Measurements from ENCODE around the gene MS4A2.
"Not testable (repeated sequence)": the region's sequence is repeated elsewhere in the genome, so short reads cannot be mapped to it uniquely, and the experiment has no call there.

The MS4A2 gene

GRCh38 chr11:60122414-60123036 lies 34.1 kb downstream of the MS4A2 start:
- H3K27ac Mint-ChIP-seq, result no peak overlapping the region
- H3K27me3 Mint-ChIP-seq, result no peaks in the 10 kb centered on the region
- no peaks in the 10 kb centered on the region for H3K36me3 Mint-ChIP-seq
- no peaks in the 10 kb centered on the region for H3K9me3 Mint-ChIP-seq
- CTCF ChIA-PET, result no interaction called here
- DNase-seq, result no peak
- no peak overlapping the region for H3K4me3 Mint-ChIP-seq
- no peaks in the 10 kb centered on the region for H3K4me1 Mint-ChIP-seq

- no peaks in the 10 kb centered on the region for H3K36me3 Mint-ChIP-seq
- CTCF ChIA-PET, result no interaction called here
- H3K27me3 Mint-ChIP-seq, result no peaks in the 10 kb centered on the region
- no peaks in the 10 kb centered on the region for H3K4me1 Mint-ChIP-seq
- H3K27ac Mint-ChIP-seq, result no peak overlapping the region
- no peaks in the 10 kb centered on the region for H3K9me3 Mint-ChIP-seq
- no peak overlapping the region for H3K4me3 Mint-ChIP-seq
- DNase-seq, result no peak
Measured at GRCh38 chr11:60124802-60125432, 36.5 kb downstream of the MS4A2 start.

GRCh38 chr11:60125956-60126585 lies 37.6 kb downstream of the MS4A2 start:
- no peak overlapping the region for H3K27ac Mint-ChIP-seq
- CTCF ChIA-PET, result no interaction called here

GRCh38 chr11:60127311-60127811 lies 38.9 kb downstream of the MS4A2 start:
- H3K9me3 Mint-ChIP-seq, result no peaks in the 10 kb centered on the region
- H3K36me3 Mint-ChIP-seq, result no peaks in the 10 kb centered on the region
- H3K4me1 Mint-ChIP-seq, result no peaks in the 10 kb centered on the region
- CTCF ChIA-PET, result no interaction called here
- H3K27ac Mint-ChIP-seq, result no peak overlapping the region
- no peaks in the 10 kb centered on the region for H3K27me3 Mint-ChIP-seq
- no peak overlapping the region for H3K4me3 Mint-ChIP-seq
- no peak for DNase-seq

More at GRCh38 chr11:60125956-60126585, 37.6 kb downstream of the MS4A2 start:
- no peaks in the 10 kb centered on the region for H3K9me3 Mint-ChIP-seq
- no peaks in the 10 kb centered on the region for H3K36me3 Mint-ChIP-seq
- H3K27me3 Mint-ChIP-seq, result no peaks in the 10 kb centered on the region
- no peak for DNase-seq
- H3K4me1 Mint-ChIP-seq, result no peaks in the 10 kb centered on the region
- H3K4me3 Mint-ChIP-seq, result no peak overlapping the region

GRCh38 chr11:60128376-60128775 lies 39.9 kb downstream of the MS4A2 start:
- no peaks in the 10 kb centered on the region for H3K27me3 Mint-ChIP-seq
- H3K27ac Mint-ChIP-seq, result no peak overlapping the region
- CTCF ChIA-PET, result no interaction called here
- H3K4me1 Mint-ChIP-seq, result no peaks in the 10 kb centered on the region
- no peaks in the 10 kb centered on the region for H3K36me3 Mint-ChIP-seq
- DNase-seq, result no peak
- H3K4me3 Mint-ChIP-seq, result no peak overlapping the region
- H3K9me3 Mint-ChIP-seq, result no peaks in the 10 kb centered on the region

- H3K27me3 Mint-ChIP-seq, H3K27ac Mint-ChIP-seq, DNase-seq, H3K9me3 Mint-ChIP-seq, H3K36me3 Mint-ChIP-seq, H3K4me1 Mint-ChIP-seq, H3K4me3 Mint-ChIP-seq, CTCF ChIA-PET: not testable (repeated sequence)
Measured at GRCh38 chr11:60128866-60129265, 40.4 kb downstream of the MS4A2 start.

GRCh38 chr11:60129853-60130252 lies 41.4 kb downstream of the MS4A2 start:
- H3K9me3 Mint-ChIP-seq, result no peaks in the 10 kb centered on the region
- no peak overlapping the region for H3K4me3 Mint-ChIP-seq
- no peak for DNase-seq
- H3K27me3 Mint-ChIP-seq, result no peaks in the 10 kb centered on the region
- no peak overlapping the region for H3K27ac Mint-ChIP-seq
- H3K4me1 Mint-ChIP-seq, result no peaks in the 10 kb centered on the region
- H3K36me3 Mint-ChIP-seq, result no peaks in the 10 kb centered on the region
- CTCF ChIA-PET, result no interaction called here

GRCh38 chr11:60130496-60130895 lies 42.0 kb downstream of the MS4A2 start:
- no peak for DNase-seq
- Mint-ChIP-seq H3K9me3 (no peaks in the 10 kb centered on the region), H3K4me3 (no peak overlapping the region), H3K36me3 (no peaks in the 10 kb centered on the region), H3K4me1 (no peaks in the 10 kb centered on the region), H3K27ac (no peak overlapping the region), H3K27me3 (no peaks in the 10 kb centered on the region)
- CTCF ChIA-PET, result no interaction called here

GRCh38 chr11:60131912-60132311 lies 43.4 kb downstream of the MS4A2 start:
- DNase-seq, result no peak
- H3K4me3 Mint-ChIP-seq, result no peak overlapping the region
- H3K4me1 Mint-ChIP-seq, result no peaks in the 10 kb centered on the region
- H3K27me3 Mint-ChIP-seq, result no peaks in the 10 kb centered on the region
- CTCF ChIA-PET, result no interaction called here
- H3K27ac Mint-ChIP-seq, result no peak overlapping the region
- no peaks in the 10 kb centered on the region for H3K36me3 Mint-ChIP-seq
- no peaks in the 10 kb centered on the region for H3K9me3 Mint-ChIP-seq

GRCh38 chr11:60133917-60134316 lies 45.5 kb downstream of the MS4A2 start:
- CTCF ChIA-PET, result no interaction called here
- no peak overlapping the region for H3K27ac Mint-ChIP-seq
- no peaks in the 10 kb centered on the region for H3K27me3 Mint-ChIP-seq
- H3K4me3 Mint-ChIP-seq, result no peak overlapping the region
- no peaks in the 10 kb centered on the region for H3K4me1 Mint-ChIP-seq
- H3K36me3 Mint-ChIP-seq, result no peaks in the 10 kb centered on the region
- H3K9me3 Mint-ChIP-seq, result no peaks in the 10 kb centered on the region
- DNase-seq, result no peak

- CTCF ChIA-PET, result no interaction called here
- no peak overlapping the region for H3K4me3 Mint-ChIP-seq
- H3K36me3 Mint-ChIP-seq, result no peaks in the 10 kb centered on the region
- H3K9me3 Mint-ChIP-seq, result no peaks in the 10 kb centered on the region
- H3K27ac Mint-ChIP-seq, result no peak overlapping the region
- no peak for DNase-seq
- no peaks in the 10 kb centered on the region for H3K27me3 Mint-ChIP-seq
- H3K4me1 Mint-ChIP-seq, result no peaks in the 10 kb centered on the region
Measured at GRCh38 chr11:60143768-60144167, 55.3 kb downstream of the MS4A2 start.

- Mint-ChIP-seq H3K27ac (no peak overlapping the region), H3K4me1 (no peaks in the 10 kb centered on the region), H3K36me3 (no peaks in the 10 kb centered on the region), H3K27me3 (no peaks in the 10 kb centered on the region), H3K9me3 (no peaks in the 10 kb centered on the region), H3K4me3 (no peak overlapping the region)
- no peak for DNase-seq
- CTCF ChIA-PET, result no interaction called here
Measured at GRCh38 chr11:60145677-60146076, 57.2 kb downstream of the MS4A2 start.

All from activated naive CD4-positive, alpha-beta T cell treated with anti-CD3 and anti-CD28 coated beads, Interleukin-2, amount 10 ng/mL, durations not matched to agents 7 days and 5 days (primary cell).